Omental fat pad (tissue), 4 donors: ENCODE data around the gene ACAD11. TPM values are rescaled to one million over a fixed set of nuclear protein-coding genes. Genes with fewer than 3 reads are reported as not detected.

Source experiments
- ATAC-seq: fragments of 150-250 bp; one replicate; pipeline ENCODE4 v1.9.1; 2016; ENCODE audit warnings: mild to moderate bottlenecking, moderate library complexity; ENCODE audit not compliant: low FRiP score
- DNase-seq: peaks from one replicate; pipeline ENCODE4 v3.0.0-alpha.2; 2019; ENCODE audit warnings: low spot score
- total RNA-seq, 4 donors: library from RNA; depleted of rRNA; stranded (reverse); fragments of >200 nt; gene quantifications; one replicate each; pipeline ENCODE4 v1.1.0, GENCODE V29; 2016
- TF ChIP-seq, protein P1 (sequence below), 3 donors: fragments of 450-650 bp; IDR thresholded peaks; one replicate each; pipeline ENCODE4 v1.5.1; 2016 to 2017; ENCODE audit warnings: antibody characterized with exemption in 3 of 3, mild to moderate bottlenecking in 3 of 3, moderate library complexity in 2 of 3

Gene ACAD11
- total RNA-seq, 4 donors from 2014 or later, result 25.7 to 41.3 (median 35.8) TPM

DNA sequence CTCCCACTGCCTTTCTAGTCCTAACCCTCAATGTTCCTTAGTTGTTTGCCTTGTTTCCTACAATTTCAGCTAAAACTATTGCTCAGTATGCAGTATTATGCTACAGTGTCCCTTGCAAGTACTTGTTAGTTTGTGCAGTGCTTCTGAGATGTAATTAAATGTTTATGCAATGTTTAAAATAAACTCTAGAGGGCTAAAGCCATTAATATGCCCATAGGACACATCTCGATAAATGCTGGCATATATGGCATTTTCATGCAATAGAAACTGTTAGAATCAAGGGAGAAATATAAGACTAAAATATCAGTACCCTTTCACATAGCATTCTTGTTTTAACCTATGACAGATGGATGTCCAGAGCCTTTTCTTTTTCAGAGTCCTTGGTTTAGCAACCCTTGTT, 122.3 kb downstream of the ACAD11 start:
- DNase-seq, result no peak
- TF ChIP-seq, protein P1, sequence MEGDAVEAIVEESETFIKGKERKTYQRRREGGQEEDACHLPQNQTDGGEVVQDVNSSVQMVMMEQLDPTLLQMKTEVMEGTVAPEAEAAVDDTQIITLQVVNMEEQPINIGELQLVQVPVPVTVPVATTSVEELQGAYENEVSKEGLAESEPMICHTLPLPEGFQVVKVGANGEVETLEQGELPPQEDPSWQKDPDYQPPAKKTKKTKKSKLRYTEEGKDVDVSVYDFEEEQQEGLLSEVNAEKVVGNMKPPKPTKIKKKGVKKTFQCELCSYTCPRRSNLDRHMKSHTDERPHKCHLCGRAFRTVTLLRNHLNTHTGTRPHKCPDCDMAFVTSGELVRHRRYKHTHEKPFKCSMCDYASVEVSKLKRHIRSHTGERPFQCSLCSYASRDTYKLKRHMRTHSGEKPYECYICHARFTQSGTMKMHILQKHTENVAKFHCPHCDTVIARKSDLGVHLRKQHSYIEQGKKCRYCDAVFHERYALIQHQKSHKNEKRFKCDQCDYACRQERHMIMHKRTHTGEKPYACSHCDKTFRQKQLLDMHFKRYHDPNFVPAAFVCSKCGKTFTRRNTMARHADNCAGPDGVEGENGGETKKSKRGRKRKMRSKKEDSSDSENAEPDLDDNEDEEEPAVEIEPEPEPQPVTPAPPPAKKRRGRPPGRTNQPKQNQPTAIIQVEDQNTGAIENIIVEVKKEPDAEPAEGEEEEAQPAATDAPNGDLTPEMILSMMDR (IDR thresholded peaks at IDR 0.05), result no peak
- no peak for ATAC-seq

- DNase-seq, result no peak
- TF ChIP-seq, protein P1 (IDR thresholded peaks at IDR 0.05), result no peak
- peak; percentile 33 for ATAC-seq
Observed at GRCh38 chr3:132536442-132537153, 123.0 kb downstream of the ACAD11 start.

- TF ChIP-seq, protein P1 (IDR thresholded peaks at IDR 0.05), result no peak
- ATAC-seq, result peak; percentile 58
- DNase-seq, result no peak
Observed at GRCh38 chr3:132535575-132536441, 123.8 kb downstream of the ACAD11 start.

DNA sequence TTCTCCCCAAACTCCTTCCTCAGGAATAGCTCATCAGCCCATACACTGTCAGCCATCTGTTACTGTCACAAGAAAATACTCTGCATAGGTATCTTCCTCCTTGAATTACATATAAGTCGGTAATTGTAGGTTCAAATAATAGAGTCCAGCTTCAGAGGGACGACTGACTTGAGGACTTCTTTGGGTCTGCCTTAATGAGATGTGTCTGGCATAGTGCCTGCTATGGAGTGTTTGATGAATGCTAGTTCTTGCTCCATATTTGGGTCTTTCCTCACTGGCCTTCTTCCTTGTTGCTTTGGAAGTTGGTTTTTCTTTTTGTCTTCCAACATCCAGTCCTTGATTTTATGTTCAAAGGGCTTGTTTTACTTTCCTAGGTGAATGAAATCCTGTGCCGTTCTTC, 129.0 kb downstream of the ACAD11 start:
- TF ChIP-seq, protein P1 (IDR thresholded peaks at IDR 0.05), result no peak
- no peak for ATAC-seq
- DNase-seq, result no peak

- ATAC-seq (no peak), DNase-seq (no peak)
- TF ChIP-seq, protein P1 (IDR thresholded peaks at IDR 0.05), result no peak
Observed at GRCh38 chr3:132522353-132522752, 137.3 kb downstream of the ACAD11 start.

- no peak for DNase-seq
- TF ChIP-seq, protein P1 (IDR thresholded peaks at IDR 0.05), result no peak
- no peak for ATAC-seq
Observed at GRCh38 chr3:132521901-132522300, 137.7 kb downstream of the ACAD11 start.
